HS-5 (cell line): Measurements from ENCODE around the gene EFCAB10.
"Not testable (repeated sequence)": the region's sequence is repeated elsewhere in the genome, so short reads cannot be mapped to it uniquely, and the experiment has no call there.

Experiments used
- DNase-seq: peaks from one replicate; pipeline ENCODE4 v3.0.0-alpha.2; 2012; ENCODE audit warnings: low read depth

Gene EFCAB10

GRCh38 chr7:105530546-105530945, 50.7 kb downstream of the EFCAB10 start:
- no peak for DNase-seq

GRCh38 chr7:105530126-105530525, 51.2 kb downstream of the EFCAB10 start:
- DNase-seq: no peak

- not testable (repeated sequence) for DNase-seq
These were observed 53.6 kb downstream of the EFCAB10 start for GRCh38 chr7:105527737-105528136.

GRCh38 chr7:105524840-105525239, 56.5 kb downstream of the EFCAB10 start:
- no peak for DNase-seq

- DNase-seq: not testable (repeated sequence)
These were observed 56.9 kb downstream of the EFCAB10 start for GRCh38 chr7:105524423-105524822.

GRCh38 chr7:105521717-105522463, 59.4 kb downstream of the EFCAB10 start, which contains the start of gene PUS7:
Gene PUS7, minus strand, starts transcription at chr7:105522271. Its CDS starts 13,759 bp downstream, at chr7:105508512.
- DNase-seq: peak; percentile 40

GRCh38 chr7:105521027-105521716, 60.1 kb downstream of the EFCAB10 start:
- DNase-seq: no peak

GRCh38 chr7:105520620-105521019, 60.7 kb downstream of the EFCAB10 start:
- not testable (repeated sequence) for DNase-seq

- DNase-seq: no peak
These were observed 61.9 kb downstream of the EFCAB10 start for GRCh38 chr7:105519353-105519752.

- not testable (repeated sequence) for DNase-seq
These were observed 65.7 kb downstream of the EFCAB10 start for GRCh38 chr7:105515610-105516009.
